HG02852 (cell line): ENCODE measurements around the gene MCUB.
"Not testable (repeated sequence)": the region's sequence is repeated elsewhere in the genome, so short reads cannot be mapped to it uniquely, and the experiment has no call there.

Experiments used
- ATAC-seq: cut with Tn5 transposase; IDR thresholded peaks from one replicate; pipeline ENCODE4 v1.9.1; 2021; ENCODE audit warnings: mild to moderate bottlenecking, moderate library complexity; ENCODE audit not compliant: unreplicated experiment

Gene MCUB, protein sequence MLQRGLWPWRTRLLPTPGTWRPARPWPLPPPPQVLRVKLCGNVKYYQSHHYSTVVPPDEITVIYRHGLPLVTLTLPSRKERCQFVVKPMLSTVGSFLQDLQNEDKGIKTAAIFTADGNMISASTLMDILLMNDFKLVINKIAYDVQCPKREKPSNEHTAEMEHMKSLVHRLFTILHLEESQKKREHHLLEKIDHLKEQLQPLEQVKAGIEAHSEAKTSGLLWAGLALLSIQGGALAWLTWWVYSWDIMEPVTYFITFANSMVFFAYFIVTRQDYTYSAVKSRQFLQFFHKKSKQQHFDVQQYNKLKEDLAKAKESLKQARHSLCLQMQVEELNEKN

DNA sequence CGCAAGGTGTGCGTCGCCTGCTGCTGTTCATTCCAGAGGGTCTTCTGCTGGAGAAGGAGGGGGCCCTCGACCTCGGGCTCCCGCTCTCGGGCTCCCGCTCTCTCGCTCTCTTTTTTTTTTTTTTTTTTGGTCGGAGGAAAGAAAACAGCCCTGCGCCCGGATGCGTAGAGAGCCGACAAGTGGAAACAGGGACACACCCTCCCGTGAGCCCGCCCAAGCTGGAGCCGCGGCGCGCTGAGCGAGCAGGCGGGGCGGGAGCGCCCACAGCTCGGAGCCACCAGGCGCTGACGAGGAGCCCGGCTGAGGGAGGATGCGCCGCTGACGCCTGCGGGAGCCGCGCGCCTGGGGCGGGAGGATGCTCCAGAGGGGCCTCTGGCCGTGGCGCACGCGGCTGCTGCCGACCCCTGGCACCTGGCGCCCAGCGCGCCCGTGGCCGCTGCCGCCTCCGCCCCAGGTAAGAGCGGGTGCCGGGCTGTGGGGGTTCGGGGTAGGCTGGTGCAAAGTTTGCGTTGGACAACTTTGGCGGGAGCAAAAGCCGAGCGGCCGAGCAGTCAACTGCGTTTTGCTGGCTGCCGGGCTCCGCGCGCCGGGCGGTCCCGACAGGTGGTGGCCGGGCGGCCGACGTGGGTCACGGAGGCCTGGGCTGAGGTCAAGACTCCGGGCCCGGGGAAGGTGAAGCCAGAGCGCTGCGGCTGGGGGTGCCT, at the start of gene MCUB:
Gene MCUB (plus strand): TSS at position 264 of the 704 bp plus-strand sequence. CDS start 92 bp downstream, at position 356.
- ATAC-seq = peak; percentile 91

DNA sequence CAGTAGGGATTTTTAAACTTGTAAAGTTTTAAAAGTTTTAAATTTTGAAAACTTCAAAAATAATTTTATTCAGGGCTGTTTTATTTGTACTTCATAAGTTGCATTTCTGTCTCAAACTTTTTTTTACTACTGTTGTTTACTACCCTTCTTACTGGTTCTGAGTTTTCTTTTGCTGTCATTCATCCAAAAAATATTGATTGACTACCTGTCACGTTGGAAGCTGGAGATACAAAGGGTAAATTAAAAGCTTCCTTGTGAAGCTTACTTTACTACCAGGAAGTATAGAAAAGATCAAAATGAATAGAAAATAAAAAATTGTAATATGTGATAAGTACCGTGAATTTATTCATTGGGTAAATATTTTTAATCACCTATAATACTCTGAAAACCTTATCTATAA, 49.4 kb upstream of the MCUB start:
- no peak for ATAC-seq

GRCh38 chr4:109511414-109511813, 48.6 kb upstream of the MCUB start:
- ATAC-seq = no peak

DNA sequence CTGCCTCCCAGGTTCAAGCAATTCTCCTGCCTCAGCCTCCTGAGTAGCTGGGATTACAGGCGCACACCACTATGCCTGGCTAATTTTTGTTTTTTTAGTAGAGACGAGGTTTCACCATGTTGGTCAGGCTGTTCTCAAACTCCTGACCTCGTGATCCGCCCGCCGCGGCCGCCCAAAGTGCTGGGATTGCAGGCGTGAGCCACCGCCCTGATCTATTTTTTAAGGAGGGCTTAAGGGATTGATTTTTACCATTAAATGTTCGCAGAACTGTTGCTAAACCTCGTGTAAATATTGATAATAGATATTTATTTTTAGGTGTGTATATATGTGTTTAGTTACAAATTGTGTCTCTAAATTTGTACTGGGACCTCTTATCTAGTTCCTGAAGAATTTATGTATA, 46.7 kb upstream of the MCUB start:
- not testable (repeated sequence) for ATAC-seq

GRCh38 chr4:109532182-109532581, 27.9 kb upstream of the MCUB start:
- no peak for ATAC-seq

- no peak for ATAC-seq
Observed at GRCh38 chr4:109545401-109545800, 14.6 kb upstream of the MCUB start.

DNA sequence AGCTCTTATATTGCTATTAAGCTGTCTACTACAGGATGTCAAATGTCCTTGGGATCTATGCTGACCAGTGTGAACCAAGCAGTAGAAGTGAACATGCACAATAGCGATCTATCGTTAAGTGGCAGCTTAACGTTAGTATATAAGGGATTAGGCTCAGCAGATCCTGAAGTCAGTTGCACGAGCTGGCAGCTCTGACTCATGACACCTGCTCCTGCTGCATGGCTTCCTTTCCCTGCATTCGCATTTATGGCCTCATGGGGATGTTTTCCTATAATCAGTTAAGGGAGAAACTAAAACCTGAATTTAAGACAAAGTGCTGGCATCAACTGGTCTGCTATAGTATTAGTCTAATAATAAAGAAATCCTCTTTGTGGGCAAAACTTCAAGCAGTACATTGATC, 12.7 kb upstream of the MCUB start:
- ATAC-seq = no peak

DNA sequence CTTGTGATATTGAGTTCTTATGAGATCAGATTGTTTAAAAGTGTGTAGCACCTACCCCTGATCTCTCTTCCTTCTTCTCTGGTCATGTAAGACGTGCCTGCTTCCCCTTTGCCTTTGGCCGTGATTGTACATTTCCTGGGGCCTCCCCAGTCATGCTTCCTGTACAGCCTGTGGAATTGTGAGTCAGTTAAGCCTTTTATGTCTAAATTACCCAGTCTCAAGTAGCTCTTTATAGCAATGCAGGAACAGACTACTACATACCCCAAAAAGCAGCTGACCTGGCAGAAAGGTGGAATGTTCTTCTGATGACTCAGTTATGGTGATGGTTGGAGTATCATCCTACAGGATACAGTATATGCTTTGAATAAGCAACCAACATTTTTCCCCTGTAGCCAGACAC, 11.4 kb upstream of the MCUB start:
- no peak for ATAC-seq

DNA sequence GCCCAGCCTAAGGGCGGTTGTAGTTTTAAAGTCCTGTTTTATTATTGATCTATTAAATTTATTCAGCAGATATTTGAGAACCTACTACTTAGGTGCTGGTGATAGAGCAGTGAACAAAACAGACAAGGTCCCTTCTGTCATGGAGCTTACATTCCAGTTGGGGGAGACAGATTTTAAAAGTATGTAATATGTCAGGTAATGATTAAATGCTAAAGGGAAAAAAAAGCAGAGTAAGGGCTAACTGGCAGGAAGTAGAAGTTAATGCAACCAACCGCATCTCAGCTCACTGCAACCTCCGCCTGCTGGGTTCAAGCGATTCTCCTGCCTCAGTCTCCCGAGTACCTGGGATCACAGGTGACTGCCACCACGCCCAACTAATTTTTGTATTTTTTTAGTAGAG, 7.8 kb upstream of the MCUB start:
- ATAC-seq = no peak

DNA sequence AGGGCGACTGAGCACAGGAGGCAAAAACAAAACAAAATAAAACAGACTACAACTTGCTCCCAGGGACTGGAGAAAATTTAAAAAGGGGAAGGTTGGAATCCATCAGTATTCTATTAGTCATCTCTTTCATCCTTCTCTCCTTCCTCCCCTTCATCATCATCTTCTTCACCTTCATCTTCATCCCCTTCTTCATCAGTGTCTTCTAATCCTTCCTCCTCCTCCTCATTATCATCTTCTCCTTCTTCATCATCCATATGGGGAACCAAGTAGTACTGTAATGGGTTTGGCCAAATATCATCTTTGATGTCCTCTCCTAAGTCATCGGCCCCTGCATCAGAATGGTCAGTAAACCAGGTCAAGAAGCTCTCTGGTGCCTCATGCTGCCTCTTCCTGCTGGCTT, 6.9 kb upstream of the MCUB start:
- no peak for ATAC-seq

- ATAC-seq = no peak
Observed at GRCh38 chr4:109554971-109555370, 5.1 kb upstream of the MCUB start.

DNA sequence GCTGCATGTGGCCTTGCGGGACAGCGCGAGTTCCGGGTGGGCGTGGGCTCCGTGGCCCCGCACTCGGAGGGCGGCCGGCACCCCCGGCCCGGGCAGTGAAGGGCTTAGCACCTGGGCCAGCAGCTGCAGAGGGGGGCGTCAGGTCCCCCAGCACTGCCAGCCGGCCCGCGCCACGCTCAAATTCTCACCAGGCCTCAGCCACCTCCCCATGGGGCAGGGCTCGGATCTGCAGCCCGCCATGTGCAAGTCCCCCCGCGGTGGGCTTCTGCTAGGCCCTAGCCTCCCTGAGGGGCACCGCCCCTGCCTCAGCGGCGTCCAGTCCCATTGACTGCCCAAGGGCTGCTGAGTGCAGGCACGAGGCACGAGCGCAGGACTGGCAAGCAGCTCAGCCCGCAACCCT, 2.6 kb upstream of the MCUB start:
- ATAC-seq = no peak

- not testable (repeated sequence) for ATAC-seq
Observed at GRCh38 chr4:109558095-109558494, 2.0 kb upstream of the MCUB start.

- ATAC-seq = peak; percentile 25
Observed at GRCh38 chr4:109559625-109559982, 442 bp upstream of the MCUB start.

GRCh38 chr4:109560687-109561461, 828 bp downstream of the MCUB start:
- peak; percentile 61 for ATAC-seq

GRCh38 chr4:109562457-109563239, 2.6 kb downstream of the MCUB start:
- no peak for ATAC-seq

DNA sequence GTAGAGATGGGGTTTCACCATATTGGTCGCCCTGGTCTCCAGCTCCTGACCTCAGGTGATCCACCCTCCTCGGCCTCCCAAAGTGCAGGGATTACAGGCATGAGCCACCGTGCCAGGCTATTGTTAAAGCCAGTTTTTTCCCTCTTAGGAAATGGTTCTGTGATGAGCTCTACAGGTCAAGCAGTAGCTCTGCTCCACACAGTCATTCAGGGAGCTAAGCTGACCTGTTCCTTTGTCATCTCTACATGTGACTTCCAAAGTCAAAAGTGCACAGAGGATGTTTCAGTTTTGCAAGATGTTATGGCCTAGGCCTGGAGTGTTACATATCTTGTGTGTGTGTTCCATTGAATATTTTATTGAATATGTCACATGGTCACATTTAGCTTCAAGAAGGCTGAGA, 11.4 kb downstream of the MCUB start:
- ATAC-seq = no peak

DNA sequence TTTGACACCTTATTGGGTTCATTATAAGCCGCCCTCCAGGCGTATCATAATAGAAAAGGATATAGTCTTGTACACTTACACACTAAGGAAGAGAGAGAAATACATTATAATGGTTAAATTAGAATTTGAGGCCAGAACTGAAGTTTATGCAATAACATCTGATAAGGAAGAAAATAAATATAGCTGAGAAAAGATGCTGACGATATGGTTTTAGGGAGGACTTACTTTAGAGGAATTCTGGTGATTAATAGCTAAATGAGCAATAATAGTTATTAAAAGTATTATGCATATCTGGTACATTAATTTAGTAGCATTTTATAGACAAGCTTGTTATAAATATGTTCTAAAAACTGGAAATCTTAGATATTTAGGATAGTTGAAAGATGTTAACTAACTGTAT, 12.1 kb downstream of the MCUB start:
- ATAC-seq = no peak

GRCh38 chr4:109574443-109574850, 14.4 kb downstream of the MCUB start:
- ATAC-seq = no peak

- no peak for ATAC-seq
Observed at GRCh38 chr4:109574931-109575804, 15.1 kb downstream of the MCUB start.
